Neural cell (in vitro differentiated cells): ENCODE results near the gene CARD14.

Experiments used
- CTCF ChIP-seq: fragments of 450-650 bp; IDR thresholded peaks from 2 replicates; pipeline ENCODE4 v1.5.1; 2014; ENCODE audit warnings: antibody characterized with exemption, mild to moderate bottlenecking, moderate library complexity; ENCODE audit not compliant: poor library complexity, severe bottlenecking
- SMC3 ChIP-seq: fragments of 450-650 bp; conservative IDR thresholded peaks from 2 replicates; pipeline ENCODE4 v1.6.1; 2014; ENCODE audit warnings: antibody characterized with exemption, mild to moderate bottlenecking, moderate library complexity; ENCODE audit not compliant: poor library complexity

GRCh38 chr17:80219013-80219762 lies 49.4 kb downstream of the CARD14 start:
- TF ChIP-seq SMC3, result no peak
- no peak for TF ChIP-seq CTCF
